ENCODE results near the gene RBKS. TPM values are rescaled to one million over a fixed set of nuclear protein-coding genes. Genes with fewer than 3 reads are reported as not detected.
A peak's percentile ranks its signal among the peaks of the same experiment; 100 is the strongest.
"Not testable (repeated sequence)": the region's sequence is repeated elsewhere in the genome, so short reads cannot be mapped to it uniquely, and the experiment has no call there.

RBKS gene
- total RNA-seq, 1 donor: 7.0 TPM

GRCh38 chr2:27771202-27771547, 119.0 kb downstream of the RBKS start:
- DNase-seq (ENCODE audit: low read depth in 2 of 3, low spot score in 2 of 3): peak in 1 of 3 donors; percentile 4

- peak in 1 of 3 donors; percentile 3 for DNase-seq (ENCODE audit: low read depth in 2 of 3, low spot score in 2 of 3)
Observed at GRCh38 chr2:27766287-27766661, 123.9 kb downstream of the RBKS start.

- DNase-seq (ENCODE audit: low read depth in 2 of 3, low spot score in 2 of 3): peak; percentile 17 to 42 (median 26)
Observed at GRCh38 chr2:27765621-27766286, 124.4 kb downstream of the RBKS start.

GRCh38 chr2:27764526-27764925, 125.7 kb downstream of the RBKS start:
- not testable (repeated sequence) for DNase-seq (ENCODE audit: low read depth in 2 of 3, low spot score in 2 of 3)

- DNase-seq (ENCODE audit: low read depth in 2 of 3, low spot score in 2 of 3): no peak
Observed at GRCh38 chr2:27763907-27764267, 126.3 kb downstream of the RBKS start.

- DNase-seq (ENCODE audit: low read depth in 2 of 3, low spot score in 2 of 3): no peak
Observed at GRCh38 chr2:27762951-27763906, 127.0 kb downstream of the RBKS start.

GRCh38 chr2:27756544-27757498, 133.4 kb downstream of the RBKS start:
- no peak for DNase-seq (ENCODE audit: low read depth in 2 of 3, low spot score in 2 of 3)

GRCh38 chr2:27756091-27756490, 134.1 kb downstream of the RBKS start:
- DNase-seq (ENCODE audit: low read depth in 2 of 3, low spot score in 2 of 3): no peak

GRCh38 chr2:27754831-27755230, 135.4 kb downstream of the RBKS start:
- DNase-seq (ENCODE audit: low read depth in 2 of 3, low spot score in 2 of 3): no peak

- peak; percentile 19 to 73 (median 67) for DNase-seq (ENCODE audit: low read depth in 2 of 3, low spot score in 2 of 3)
Observed at GRCh38 chr2:27754138-27754588, 136.0 kb downstream of the RBKS start.

GRCh38 chr2:27752551-27753237, 137.5 kb downstream of the RBKS start:
- DNase-seq (ENCODE audit: low read depth in 2 of 3, low spot score in 2 of 3): no peak

- DNase-seq (ENCODE audit: low read depth in 2 of 3, low spot score in 2 of 3): no peak
Observed at GRCh38 chr2:27751377-27751776, 138.8 kb downstream of the RBKS start.

GRCh38 chr2:27748803-27749554, 141.2 kb downstream of the RBKS start:
- not testable (repeated sequence) for DNase-seq (ENCODE audit: low read depth in 2 of 3, low spot score in 2 of 3)

- no peak for DNase-seq (ENCODE audit: low read depth in 2 of 3, low spot score in 2 of 3)
Observed at GRCh38 chr2:27747827-27748352, 142.3 kb downstream of the RBKS start.

GRCh38 chr2:27746325-27746724, 143.9 kb downstream of the RBKS start:
- DNase-seq (ENCODE audit: low read depth in 2 of 3, low spot score in 2 of 3): no peak

GRCh38 chr2:27745494-27745893, 144.7 kb downstream of the RBKS start:
- DNase-seq (ENCODE audit: low read depth in 2 of 3, low spot score in 2 of 3): not testable (repeated sequence)

GRCh38 chr2:27742571-27742970, 147.6 kb downstream of the RBKS start:
- no peak for DNase-seq (ENCODE audit: low read depth in 2 of 3, low spot score in 2 of 3)

GRCh38 chr2:27741673-27742072, 148.5 kb downstream of the RBKS start:
- DNase-seq (ENCODE audit: low read depth in 2 of 3, low spot score in 2 of 3): no peak

GRCh38 chr2:27739058-27739373, 151.2 kb downstream of the RBKS start:
- DNase-seq (ENCODE audit: low read depth in 2 of 3, low spot score in 2 of 3): no peak
